HG03378 (cell line): Measurements from ENCODE around the gene CDKL1.
A peak's percentile ranks its signal among the peaks of the same experiment; 100 is the strongest.
"Not testable (repeated sequence)": the region's sequence is repeated elsewhere in the genome, so short reads cannot be mapped to it uniquely, and the experiment has no call there.

Source experiments
- ATAC-seq: cut with Tn5 transposase; IDR thresholded peaks from one replicate; pipeline ENCODE4 v1.9.1; 2021; ENCODE audit warnings: mild to moderate bottlenecking, moderate library complexity; ENCODE audit not compliant: unreplicated experiment

The CDKL1 gene

DNA sequence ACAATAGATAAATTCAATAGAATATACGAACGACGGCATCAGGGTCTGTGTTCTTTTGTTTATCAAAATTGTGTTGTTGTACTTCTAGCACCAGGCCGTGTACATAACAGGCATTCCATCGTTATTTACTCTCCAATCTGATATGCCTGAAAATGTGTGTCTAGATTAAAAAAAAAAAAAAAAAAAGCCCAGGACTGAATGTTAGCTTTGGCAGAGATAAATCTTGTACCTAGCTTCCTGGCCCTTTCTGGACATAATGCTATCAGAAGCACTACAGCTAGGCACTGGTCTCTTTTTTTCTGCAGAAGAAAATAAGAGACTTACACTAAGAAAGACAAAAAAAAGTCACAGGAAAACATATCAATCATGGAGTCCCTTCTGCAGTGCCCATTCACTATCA, 37.0 kb downstream of the CDKL1 start:
- no peak for ATAC-seq

DNA sequence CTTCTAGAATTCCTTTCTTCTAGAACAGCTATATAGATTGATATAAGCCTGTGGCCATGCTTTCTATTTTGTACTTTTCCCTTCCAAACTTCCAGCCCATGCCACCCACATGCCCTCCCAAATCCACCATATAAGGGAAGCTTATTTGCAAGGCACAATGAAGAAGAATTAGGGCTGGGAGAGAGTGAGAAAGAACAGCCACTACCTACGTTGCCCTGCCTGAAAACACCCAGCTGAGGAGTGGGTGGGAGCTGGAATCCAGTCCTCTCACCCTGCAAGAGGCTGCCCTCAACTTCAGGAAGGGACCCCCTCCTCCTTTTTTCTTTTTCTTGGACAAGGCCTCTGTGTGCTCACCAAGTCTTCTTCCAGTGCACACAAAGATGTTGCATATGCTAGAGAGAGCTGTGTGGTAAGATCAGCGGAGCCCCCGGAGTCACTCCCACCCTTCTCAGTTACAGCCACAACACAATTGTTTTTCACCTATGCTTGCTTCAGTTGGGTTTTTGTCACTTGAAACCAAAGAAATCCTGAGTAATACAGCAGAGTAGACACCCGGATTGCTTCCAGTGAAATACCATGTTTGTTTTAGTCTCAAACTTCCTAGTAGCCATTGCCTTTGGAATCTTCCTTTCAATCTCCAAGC, 38.8 kb downstream of the CDKL1 start:
- ATAC-seq: no peak

DNA sequence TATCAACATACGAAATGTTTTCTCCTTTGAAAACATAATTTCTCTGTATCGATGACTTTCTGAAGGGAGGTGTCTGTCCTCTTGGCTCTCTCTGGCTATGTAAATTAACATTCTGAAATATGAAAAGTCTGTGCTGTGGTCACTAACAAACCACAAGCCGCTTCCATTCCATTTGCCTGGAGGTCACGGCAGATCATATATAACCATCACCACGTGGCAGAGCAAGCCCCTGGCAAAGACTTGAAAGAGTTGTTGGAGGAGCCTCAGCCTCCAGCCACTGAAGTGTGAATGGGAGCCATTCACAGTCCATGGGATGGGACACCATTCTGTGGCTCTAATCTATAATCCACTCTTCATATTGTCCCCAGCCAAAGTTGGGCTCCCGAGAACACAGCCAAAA, 39.6 kb downstream of the CDKL1 start:
- no peak for ATAC-seq

DNA sequence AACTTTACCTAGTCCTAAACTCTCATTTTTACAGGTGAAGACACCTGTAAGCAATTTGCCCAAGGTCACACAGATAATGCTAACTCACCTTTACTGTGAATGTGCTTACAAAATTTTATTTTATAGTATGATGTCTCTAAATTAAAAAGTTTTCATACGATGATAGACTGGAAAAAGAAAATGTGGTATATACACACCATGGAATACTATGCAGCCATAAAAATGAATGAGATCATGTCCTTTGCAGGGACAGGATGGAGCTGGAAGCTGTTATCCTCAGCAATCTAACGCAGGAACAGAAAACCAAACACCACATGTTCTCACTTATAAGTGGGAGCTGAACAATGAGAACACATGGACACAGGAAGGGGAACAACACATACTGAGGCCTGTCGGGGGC, 40.4 kb downstream of the CDKL1 start:
- not testable (repeated sequence) for ATAC-seq

DNA sequence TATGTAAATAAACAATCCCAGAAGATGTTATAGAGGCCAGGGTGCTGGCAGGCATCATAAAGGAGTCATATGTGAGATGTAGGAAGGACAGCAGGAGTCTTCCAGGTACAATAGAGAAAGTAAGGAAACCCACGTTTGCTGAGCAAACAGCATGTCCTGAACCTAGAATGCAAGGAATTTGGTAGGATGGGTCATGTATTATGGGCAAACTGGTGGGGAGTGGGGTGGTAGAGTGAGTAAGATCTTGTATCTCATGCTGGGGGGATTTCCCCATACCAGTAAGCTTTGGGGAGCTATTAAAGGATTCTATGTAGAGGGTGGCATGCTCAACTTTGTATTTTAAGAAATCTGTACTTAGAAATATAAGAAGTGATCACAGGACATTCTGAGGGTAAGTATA, 41.0 kb downstream of the CDKL1 start:
- no peak for ATAC-seq

DNA sequence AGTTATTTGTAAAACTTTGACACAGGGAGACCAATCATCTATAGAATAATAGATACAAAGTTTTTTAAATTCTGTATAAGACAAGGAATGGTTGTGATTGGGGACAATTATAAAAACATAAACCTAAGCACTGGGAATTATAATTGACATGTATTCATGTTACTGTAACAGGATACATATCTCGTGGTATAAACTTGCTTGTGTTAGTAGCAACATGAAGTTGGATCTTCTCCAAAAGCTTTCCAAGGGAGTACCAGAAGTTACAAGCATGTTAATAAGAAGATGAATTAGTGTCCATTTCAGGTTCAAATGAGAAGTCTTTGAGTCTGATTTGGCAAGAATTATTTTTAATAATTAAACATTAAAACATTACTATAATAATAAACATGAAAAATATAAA, 42.2 kb downstream of the CDKL1 start:
- no peak for ATAC-seq

DNA sequence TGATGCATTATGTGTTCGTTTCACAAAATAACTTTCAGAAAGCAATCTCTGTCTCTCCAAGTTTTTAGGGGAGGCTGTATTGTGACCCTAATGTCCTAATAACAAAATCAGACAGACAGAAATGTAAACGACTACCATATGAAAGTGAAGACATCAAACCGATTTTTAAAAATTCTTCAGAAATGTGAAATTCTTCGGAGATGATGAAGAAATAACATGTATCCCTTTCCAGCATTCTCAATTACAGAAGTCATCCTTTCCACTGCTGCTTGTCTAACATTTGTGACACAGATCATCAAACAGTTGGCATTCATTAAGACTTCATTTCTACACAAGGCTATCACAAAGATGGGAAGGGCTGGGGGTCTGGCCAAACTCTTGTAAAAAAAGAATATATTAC, 43.6 kb downstream of the CDKL1 start:
- ATAC-seq: no peak

DNA sequence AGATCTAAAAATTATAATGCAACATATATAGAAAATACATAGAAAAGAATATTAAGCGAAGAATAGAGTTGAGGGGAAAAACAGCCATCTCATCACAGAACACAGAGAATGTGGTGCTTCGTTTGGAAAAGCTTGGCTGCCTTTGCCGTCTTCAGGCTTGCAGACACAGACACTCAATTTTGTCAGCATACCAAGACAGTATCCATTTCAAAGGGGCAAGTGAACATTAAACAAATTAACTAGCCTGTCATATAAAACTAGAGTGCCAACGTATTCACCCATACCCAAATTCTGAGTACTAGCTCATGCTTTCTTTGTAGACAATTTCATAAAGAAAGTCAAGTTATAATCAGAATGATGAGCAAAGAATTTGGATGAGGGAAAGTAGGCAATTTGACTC, 44.1 kb downstream of the CDKL1 start:
- ATAC-seq: no peak

DNA sequence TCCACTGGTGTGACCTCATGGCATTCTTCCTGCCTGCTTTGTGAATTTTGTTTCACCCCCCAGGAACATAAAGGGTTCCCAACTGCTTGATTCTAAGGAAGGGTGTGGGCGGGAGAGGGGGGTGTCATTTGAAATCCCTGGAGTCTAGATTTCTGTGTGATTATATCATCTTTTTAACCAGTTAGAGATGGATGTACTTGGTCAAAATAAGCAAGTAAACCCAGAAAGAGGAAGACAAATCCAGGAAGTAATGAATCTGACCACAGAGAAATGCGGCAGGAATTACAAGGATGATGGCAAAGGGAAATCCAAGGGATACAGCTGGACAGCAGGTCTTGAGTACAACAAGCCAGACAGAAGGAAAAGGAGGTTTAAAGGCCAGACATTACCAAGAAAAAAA, 45.7 kb downstream of the CDKL1 start:
- no peak for ATAC-seq

DNA sequence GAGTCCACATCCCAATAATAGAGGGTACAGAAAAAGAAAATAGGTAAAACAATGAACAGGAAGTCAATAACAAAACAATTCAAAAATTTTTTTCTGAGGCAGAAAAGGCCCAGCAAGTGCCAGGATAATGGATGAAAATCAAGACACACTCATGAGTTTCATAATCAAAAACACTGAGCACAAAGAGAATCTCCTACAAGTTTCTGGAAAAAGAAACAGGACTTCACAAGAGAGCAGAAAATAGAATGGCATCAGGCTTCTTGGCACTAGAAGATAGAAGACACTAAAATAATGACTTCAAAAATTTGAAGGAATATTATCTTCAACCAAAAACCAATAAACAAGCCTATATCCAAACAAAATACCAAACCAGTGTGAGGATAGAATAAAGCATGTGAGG, 47.7 kb downstream of the CDKL1 start:
- ATAC-seq: no peak

DNA sequence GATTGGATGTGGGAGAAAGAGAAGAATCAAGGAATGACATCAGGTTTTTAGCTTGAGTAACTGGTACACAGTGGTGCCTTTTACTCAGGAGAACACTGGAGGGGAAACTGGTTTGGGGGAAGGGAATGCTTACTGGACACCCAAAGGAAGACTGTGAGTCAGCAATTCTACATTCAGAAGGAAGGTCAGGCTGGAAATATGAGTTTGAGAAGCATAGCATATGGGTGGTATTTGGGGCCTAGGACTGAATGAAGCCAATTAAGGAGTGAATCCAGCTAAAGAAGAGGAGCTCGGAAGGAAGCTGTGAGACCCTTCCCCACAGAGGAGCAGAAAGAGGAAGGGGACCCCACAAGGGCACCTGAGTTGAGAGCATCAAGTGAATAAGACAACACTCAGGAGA, 49.2 kb downstream of the CDKL1 start:
- no peak for ATAC-seq

DNA sequence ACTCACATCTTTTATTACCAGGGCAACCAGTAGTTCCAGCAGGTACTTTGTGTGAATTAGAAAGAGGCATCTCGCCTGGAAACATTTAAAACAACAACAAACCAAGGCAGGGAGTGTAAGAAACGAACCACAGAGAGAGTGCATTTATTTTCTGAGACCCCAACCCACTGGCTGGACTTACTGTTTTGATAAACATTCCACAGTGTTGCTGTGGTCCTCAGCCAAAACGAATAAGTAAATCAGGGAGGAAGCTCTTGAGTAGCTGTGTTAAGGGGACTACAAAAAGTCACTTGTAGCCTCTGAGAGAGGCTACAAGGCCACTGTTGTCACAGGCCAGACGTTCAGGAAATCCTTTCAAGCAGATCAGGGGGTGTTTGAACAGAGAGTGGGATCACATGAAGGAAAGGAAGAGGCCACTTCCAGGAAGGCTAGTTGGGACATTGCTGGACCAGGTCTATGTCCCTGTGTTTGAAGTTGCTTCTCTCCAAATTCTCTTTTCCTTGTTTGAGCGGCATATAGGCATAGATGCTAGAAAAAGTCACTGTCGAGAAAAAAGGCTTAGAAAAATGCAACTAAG, 50.7 kb downstream of the CDKL1 start:
- ATAC-seq: no peak

DNA sequence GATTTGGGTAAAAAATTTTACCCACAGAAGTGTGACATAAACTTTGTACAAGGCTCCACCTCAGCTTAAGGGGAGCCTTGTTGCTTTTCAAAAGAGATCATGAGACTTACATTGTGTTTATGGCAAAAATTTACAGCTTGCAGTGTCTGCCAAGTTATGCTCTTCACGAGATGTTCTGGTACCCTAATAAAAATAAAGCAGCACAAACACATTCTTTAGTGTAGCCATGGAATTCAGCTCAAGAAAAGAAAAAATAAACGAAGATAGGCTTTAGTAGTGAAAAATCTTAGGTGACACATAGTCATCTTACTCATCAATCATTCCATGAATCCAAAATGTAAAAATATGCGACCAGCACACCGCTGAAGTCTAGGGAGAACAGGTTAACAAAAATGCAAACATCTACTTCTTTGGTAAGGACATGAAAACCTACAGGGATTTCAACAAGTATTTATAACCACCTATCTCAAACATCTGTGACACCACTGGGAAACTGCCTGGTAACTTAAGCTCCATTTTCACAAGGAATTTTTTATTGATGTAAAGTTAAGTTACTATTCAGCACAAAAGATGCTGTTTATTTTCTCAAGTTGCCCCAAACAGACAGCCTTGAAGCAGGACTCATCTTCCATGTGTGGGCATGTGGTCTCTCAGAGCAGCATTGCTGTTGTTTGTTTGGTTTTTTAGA, 51.7 kb downstream of the CDKL1 start:
- ATAC-seq: no peak

DNA sequence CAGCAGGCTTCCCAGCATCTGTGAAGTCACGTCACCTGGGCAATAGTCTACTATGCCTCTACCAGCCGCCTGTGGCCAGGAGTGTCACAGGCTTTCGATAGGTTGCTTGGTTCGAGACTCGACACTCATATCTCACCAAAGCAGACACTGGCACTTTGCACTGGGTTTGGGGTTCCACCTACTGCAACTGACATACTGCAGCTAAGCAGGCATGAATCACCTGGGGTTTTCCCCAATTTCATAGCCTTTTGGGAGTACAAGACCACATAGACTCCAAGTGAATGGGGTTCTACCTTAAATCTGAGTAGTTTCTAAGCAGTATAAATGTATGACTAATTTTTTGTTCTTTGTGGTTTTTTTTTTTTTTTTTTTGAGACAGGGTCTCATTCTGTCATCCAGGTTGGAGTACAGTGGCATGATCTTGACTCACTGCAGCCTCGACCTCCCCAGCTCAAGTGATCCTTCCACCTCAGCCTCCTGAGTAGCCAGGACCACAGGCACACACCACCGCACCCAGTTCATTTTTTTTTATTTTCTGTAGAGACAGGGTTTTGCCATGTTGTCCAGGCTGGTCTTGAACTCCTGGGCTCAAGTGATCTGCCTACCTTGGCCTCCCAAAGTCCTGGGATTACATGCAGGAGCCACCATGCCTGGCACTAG, 52.4 kb downstream of the CDKL1 start:
- peak; percentile 96 for ATAC-seq

DNA sequence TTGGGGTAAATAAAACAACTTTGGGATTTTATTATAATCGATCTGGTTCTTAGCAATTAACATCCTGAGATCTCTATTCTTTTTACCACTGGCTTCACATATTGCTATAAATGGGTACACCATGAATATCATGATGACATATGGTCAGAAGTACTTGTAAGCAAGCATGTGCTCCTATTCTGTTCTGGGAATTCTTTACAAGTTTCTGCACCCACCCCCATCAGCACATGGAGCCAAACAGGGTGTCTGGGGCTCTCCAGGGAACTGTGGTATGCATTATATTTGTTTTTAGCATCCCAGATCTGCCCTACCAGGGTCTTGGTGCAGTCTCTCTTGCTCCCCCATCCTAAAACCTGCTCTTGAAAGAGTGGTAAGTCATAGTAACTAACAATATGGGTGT, 53.2 kb downstream of the CDKL1 start:
- no peak for ATAC-seq

DNA sequence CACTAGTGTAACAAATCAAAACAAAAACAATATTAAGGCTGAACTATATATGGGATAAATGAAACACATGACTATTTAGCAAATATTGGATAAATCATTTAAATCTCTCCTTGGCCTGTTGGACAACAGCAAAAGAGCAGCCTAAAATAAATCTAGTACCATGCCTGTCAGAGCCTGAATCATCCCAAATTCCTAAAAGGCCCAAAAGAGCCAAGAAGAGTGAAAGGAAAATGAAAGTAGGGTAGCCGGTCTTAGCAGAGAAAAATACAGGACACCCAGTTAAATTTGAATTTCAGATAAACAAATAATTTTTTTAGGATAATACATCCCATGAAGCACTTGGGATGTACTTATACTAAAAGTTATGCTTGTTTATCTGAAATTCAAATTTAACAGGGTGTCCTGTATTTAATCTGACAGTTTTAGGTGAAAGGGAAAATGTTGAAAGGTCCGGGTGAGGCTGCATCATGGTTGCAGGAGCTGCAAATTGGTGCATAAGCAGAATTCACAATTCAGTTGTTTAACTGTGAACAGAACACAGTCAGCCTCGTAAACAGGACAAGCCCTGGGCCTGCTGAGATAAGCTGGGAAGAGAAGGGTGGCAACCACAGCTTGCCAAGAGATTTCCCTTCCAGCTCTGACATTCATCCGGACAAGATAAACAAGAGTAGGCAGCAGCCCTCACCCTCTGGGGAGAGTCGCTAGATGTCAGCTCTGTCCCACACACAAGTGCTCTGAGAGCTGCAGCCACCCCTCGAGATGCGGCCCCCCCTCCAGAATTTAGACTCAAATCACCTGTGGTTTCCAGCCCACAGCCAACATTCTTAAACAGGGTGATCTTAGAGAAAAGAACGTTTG, 54.2 kb downstream of the CDKL1 start:
- no peak for ATAC-seq

DNA sequence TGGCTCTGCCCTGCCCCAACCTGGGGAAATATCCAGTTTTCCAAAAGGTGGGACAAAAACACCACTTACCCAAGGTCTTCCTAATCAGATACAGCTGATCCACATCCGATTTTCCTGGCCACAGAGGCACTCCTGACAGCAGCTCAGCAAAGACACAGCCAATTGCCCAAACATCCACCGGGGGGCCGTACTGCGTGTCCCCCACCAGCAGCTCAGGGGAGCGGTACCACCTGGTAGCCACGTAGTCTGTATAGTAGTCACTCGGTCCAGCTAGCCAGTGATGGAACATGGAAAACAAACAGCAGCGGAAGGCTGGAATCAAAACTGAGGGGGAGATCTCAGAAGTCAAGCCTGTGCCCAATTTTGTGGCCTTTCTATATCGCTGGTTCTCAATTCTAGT, 55.7 kb downstream of the CDKL1 start:
- no peak for ATAC-seq

DNA sequence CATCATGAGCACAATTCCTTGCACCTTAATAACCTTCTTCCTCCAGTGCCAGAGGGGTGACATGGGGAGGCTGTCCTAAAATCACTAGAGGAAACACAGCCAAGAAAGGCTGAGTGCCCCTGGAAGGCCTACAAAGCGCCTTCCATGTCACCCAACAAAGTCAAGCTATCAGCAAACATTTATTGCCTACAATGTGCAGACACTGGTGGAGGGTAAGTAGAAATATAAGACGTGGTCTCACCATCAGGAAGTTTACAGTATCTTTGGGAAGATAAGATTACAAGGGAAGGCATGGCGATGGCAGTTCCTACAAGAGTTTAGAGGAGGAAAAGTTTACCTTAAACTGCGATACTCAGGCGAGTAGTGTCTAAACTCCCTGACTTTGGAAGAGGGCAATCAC, 56.6 kb downstream of the CDKL1 start:
- ATAC-seq: no peak

DNA sequence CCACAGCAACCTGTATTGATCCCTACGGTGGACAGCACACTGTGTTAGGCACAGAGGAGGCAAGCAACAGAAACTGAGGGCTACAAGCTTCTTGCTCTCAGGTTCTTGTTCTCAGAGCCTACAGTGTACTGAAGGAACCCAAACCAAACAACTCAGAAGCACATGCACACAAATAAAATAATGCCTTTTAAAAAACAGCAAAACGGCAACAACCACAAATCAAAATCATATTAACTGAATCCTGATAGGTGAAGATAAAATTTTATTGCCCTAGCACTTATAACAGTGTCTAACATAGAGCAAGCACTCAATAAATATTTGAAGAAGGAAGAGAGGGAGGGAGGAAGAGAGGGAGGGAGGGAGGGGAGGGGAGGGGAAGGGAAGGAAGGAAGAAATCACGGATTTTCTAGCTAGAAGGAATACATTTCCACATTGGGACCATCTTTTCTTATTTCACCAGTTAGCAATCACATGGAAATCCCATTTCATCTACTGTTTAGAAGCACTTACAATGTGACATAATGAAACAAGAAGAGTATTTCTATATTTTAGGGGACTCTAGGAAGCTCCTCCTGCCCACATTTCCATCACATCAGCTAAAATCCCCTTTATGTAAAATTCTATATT, 57.4 kb downstream of the CDKL1 start:
- no peak for ATAC-seq

DNA sequence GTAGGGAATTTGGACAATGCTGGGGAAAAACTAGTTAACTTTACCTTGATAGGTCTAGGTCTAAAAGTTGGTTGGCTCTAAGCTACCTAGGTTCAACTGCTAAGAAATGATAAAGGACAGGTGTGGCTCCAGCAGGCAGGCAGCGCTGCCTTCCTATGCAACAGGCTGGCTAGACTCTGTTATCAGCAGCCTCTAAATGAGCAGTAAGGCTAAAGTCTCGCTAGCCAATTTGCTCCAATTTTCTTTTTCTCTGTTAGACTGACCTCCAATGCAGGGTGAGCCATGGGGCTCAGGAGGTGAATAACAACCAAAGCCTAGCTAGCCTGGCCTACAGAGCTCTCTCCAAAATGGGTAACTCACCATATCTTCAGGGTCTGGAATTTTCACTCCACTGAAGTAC, 58.1 kb downstream of the CDKL1 start:
- ATAC-seq: no peak
